Stimulated activated CD4-positive, alpha-beta T cell treated with anti-CD3 and anti-CD28 coated beads, Interleukin-12 subunit alpha, Interleukin-12 subunit beta, amount 100 ng/mL, for 24 hours (primary cell): Measurements from ENCODE around the gene ATXN1.

Source experiments
- DNase-seq, 2 experiments: peaks; one replicate each; pipeline ENCODE4 v3.0.0-alpha.2; 2020; ENCODE audit warnings: low read depth in 2 of 2

The ATXN1 gene

GRCh38 chr6:16698162-16698533 is 63.1 kb downstream of the ATXN1 start:
- DNase-seq: no peak

- no peak for DNase-seq
Observed at GRCh38 chr6:16697437-16698161, 63.7 kb downstream of the ATXN1 start.

GRCh38 chr6:16696496-16696895 is 64.8 kb downstream of the ATXN1 start:
- DNase-seq: no peak

GRCh38 chr6:16694781-16695578 is 66.3 kb downstream of the ATXN1 start:
- no peak for DNase-seq

- DNase-seq: no peak
Observed at GRCh38 chr6:16691324-16691723, 69.9 kb downstream of the ATXN1 start.

- no peak for DNase-seq
Observed at GRCh38 chr6:16690608-16691142, 70.6 kb downstream of the ATXN1 start.

GRCh38 chr6:16689788-16690607 is 71.3 kb downstream of the ATXN1 start:
- DNase-seq: no peak

GRCh38 chr6:16688984-16689636 is 72.2 kb downstream of the ATXN1 start:
- DNase-seq: no peak

- DNase-seq: no peak
Observed at GRCh38 chr6:16688436-16688835, 72.8 kb downstream of the ATXN1 start.

- DNase-seq: no peak
Observed at GRCh38 chr6:16687045-16687444, 74.2 kb downstream of the ATXN1 start.

GRCh38 chr6:16684896-16685554 is 76.2 kb downstream of the ATXN1 start:
- DNase-seq: peak; percentile 78 to 89

- DNase-seq: no peak
Observed at GRCh38 chr6:16684195-16684689, 77.0 kb downstream of the ATXN1 start.

GRCh38 chr6:16683641-16684194 is 77.5 kb downstream of the ATXN1 start:
- DNase-seq: no peak

- DNase-seq: no peak
Observed at GRCh38 chr6:16681260-16681873, 79.9 kb downstream of the ATXN1 start.

- DNase-seq: no peak
Observed at GRCh38 chr6:16679050-16679449, 82.2 kb downstream of the ATXN1 start.

- no peak for DNase-seq
Observed at GRCh38 chr6:16677458-16677857, 83.8 kb downstream of the ATXN1 start.

GRCh38 chr6:16676978-16677377 is 84.3 kb downstream of the ATXN1 start:
- no peak for DNase-seq

GRCh38 chr6:16676376-16676775 is 84.9 kb downstream of the ATXN1 start:
- no peak for DNase-seq

GRCh38 chr6:16674801-16675392 is 86.4 kb downstream of the ATXN1 start:
- no peak for DNase-seq
